Mammary epithelial cell (primary cell): Measurements from ENCODE around the gene TRIM32.

ENCODE experiments used
- CTCF ChIP-seq, 2 donors: IDR thresholded peaks in 1 of 2; conservative IDR thresholded peaks in 1 of 2; 2 replicates each; pipeline ENCODE4 v1.5.1; 2011 to 2012; ENCODE audit warnings: inconsistent platforms in 2 of 2, low read length in 2 of 2, mild to moderate bottlenecking in 2 of 2, control low read depth in 1 of 2, low read depth in 1 of 2; ENCODE audit not compliant: insufficient read depth in 1 of 2; ENCODE audit errors: extremely low read depth in 1 of 2
- EZH2 ChIP-seq: IDR thresholded peaks from 2 replicates; pipeline ENCODE4 v1.6.1; 2012; ENCODE audit warnings: low read length, inconsistent platforms, borderline replicate concordance

GRCh38 chr9:116643691-116644090, 43.4 kb upstream of the TRIM32 start:
- TF ChIP-seq CTCF (conservative IDR thresholded peaks at IDR 0.05 in 1 of 2, IDR thresholded peaks at IDR 0.05 in 1 of 2; ENCODE audit: extremely low read depth in 1 of 2, insufficient read depth in 1 of 2, low read depth in 1 of 2, low read length in 2 of 2), result no peak
- TF ChIP-seq EZH2, result no peak
